Adrenal gland (tissue), 5 donors: ENCODE results near the gene GPRASP2.

Experiments used
- CTCF ChIP-seq, 6 experiments: fragments of 450-650 bp in 4 of 6; fragments of 200-600 bp in 2 of 6; sonication (generic) in 1 of 6; IDR thresholded peaks; 1 replicate in 5 of 6; 2 replicates in 1 of 6; pipeline versions ENCODE4 v1.5.1 to v1.8.0; 2016 to 2021; ENCODE audit warnings: antibody characterized with exemption in 6 of 6, mild to moderate bottlenecking in 2 of 6, moderate library complexity in 1 of 6
- POLR2A ChIP-seq, 2 donors: fragments of 450-650 bp; IDR thresholded peaks; one replicate each; pipeline ENCODE4 v1.6.1; 2017; ENCODE audit warnings: antibody characterized with exemption in 2 of 2, mild to moderate bottlenecking in 2 of 2, moderate library complexity in 1 of 2
- donor health status: DM: no; HTN: no; CAD: no.

GRCh38 chrX:102720237-102721168, 8.3 kb downstream of the GPRASP2 start, which contains the start of gene GPRASP3:
- peak in 1 of 2 donors; percentile 4 for TF ChIP-seq POLR2A (IDR thresholded peaks at IDR 0.05)
- TF ChIP-seq CTCF (IDR thresholded peaks at IDR 0.05), result no peak
